Fibroblast of lung (primary cell): ENCODE measurements around the gene NCKAP5.

ENCODE experiments used
- EZH2 ChIP-seq: IDR thresholded peaks from 2 replicates; pipeline ENCODE4 v1.5.1; 2012; ENCODE audit warnings: low read length, control low read depth, mild to moderate bottlenecking; ENCODE audit errors: missing control alignments
- TF ChIP-seq, protein P1 (sequence below), 2 donors: IDR thresholded peaks in 1 of 2; conservative IDR thresholded peaks in 1 of 2; 1 replicate in 1 of 2; 2 replicates in 1 of 2; pipeline ENCODE4 v1.5.1; 2011 to 2012; ENCODE audit warnings: low read length in 2 of 2, control low read depth in 1 of 2, inconsistent platforms in 1 of 2, low read depth in 1 of 2, mild to moderate bottlenecking in 1 of 2

DNA sequence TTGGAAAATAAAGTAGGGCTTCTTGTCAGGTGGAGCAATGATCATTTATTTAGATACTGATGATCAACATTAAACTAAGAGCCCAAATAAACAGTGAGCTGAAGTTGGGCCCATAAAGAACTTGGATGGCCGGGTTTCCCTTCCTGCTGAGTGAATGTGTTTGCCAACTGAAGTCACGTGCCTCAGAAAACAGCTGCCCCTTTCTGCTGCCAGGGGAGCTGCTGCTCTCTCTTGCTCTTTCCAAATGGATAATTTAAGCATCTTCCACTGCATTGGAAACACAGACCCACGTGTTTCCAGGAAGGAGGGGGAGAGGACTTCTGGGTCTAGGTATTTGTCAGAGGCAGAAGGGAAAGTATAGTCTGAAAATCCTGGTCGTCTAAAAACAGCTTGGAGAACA, 22.9 kb upstream of the NCKAP5 start:
- TF ChIP-seq, protein P1, sequence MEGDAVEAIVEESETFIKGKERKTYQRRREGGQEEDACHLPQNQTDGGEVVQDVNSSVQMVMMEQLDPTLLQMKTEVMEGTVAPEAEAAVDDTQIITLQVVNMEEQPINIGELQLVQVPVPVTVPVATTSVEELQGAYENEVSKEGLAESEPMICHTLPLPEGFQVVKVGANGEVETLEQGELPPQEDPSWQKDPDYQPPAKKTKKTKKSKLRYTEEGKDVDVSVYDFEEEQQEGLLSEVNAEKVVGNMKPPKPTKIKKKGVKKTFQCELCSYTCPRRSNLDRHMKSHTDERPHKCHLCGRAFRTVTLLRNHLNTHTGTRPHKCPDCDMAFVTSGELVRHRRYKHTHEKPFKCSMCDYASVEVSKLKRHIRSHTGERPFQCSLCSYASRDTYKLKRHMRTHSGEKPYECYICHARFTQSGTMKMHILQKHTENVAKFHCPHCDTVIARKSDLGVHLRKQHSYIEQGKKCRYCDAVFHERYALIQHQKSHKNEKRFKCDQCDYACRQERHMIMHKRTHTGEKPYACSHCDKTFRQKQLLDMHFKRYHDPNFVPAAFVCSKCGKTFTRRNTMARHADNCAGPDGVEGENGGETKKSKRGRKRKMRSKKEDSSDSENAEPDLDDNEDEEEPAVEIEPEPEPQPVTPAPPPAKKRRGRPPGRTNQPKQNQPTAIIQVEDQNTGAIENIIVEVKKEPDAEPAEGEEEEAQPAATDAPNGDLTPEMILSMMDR (conservative IDR thresholded peaks at IDR 0.05 in 1 of 2, IDR thresholded peaks at IDR 0.05 in 1 of 2; ENCODE audit: low read depth in 1 of 2, low read length in 2 of 2): peak in 1 of 2 donors; percentile 19
- TF ChIP-seq EZH2: no peak
